ENCODE results near the gene NUPR1.

DNA sequence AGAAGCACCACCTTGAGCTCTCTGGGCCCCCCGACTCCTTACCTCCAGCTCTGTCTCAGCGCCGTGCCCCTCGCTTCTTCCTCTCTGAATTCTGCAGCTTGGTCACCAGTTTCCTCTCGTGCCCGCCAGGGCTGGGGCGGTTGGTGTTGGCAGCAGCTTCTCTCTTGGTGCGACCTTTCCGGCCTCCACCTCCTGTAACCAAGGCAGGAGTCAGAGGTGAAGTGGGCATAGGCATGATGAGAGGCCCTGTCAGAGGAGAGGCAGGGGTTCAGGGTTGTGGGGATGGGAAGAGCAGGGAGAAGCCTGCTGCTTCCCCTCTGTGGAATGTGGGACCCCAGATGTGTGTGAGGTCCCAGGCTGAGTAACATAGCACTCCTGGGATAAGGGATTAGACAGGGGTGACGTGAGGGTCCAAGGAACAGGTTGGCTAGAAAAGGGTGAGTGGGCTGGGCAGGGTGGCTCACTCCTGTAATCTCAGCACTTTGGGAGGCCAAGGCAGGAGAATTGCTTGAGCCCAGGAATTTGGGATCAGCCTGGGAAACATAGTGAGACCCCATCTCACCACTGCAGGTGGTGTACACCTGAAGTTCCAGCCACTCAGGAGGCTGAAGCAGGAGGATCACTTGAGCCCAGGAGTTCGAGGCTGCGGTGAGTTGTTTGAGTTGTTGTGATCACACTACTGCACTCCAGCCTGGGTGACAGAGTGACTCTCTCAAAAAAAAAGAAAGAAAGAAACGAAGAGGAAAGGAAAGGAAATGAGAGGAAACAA is 626 bp downstream of the NUPR1 start:
- no peak for TF ChIP-seq POLR2A (IDR thresholded peaks at IDR 0.05)
- TF ChIP-seq, protein P1, sequence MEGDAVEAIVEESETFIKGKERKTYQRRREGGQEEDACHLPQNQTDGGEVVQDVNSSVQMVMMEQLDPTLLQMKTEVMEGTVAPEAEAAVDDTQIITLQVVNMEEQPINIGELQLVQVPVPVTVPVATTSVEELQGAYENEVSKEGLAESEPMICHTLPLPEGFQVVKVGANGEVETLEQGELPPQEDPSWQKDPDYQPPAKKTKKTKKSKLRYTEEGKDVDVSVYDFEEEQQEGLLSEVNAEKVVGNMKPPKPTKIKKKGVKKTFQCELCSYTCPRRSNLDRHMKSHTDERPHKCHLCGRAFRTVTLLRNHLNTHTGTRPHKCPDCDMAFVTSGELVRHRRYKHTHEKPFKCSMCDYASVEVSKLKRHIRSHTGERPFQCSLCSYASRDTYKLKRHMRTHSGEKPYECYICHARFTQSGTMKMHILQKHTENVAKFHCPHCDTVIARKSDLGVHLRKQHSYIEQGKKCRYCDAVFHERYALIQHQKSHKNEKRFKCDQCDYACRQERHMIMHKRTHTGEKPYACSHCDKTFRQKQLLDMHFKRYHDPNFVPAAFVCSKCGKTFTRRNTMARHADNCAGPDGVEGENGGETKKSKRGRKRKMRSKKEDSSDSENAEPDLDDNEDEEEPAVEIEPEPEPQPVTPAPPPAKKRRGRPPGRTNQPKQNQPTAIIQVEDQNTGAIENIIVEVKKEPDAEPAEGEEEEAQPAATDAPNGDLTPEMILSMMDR (IDR thresholded peaks at IDR 0.05 in 4 of 5, conservative IDR thresholded peaks at IDR 0.05 in 1 of 5): no peak
